Peyer's patch (tissue), 4 donors: ENCODE results near the gene ZNF776.

Experiments
- CTCF ChIP-seq, 6 experiments: fragments of 450-650 bp in 4 of 6; fragments of 200-600 bp in 2 of 6; sonication (generic) in 1 of 6; IDR thresholded peaks; one replicate each; pipeline ENCODE4 v1.5.1; 2017 to 2019; ENCODE audit warnings: antibody characterized with exemption in 6 of 6, mild to moderate bottlenecking in 3 of 6, moderate library complexity in 1 of 6
- POLR2A ChIP-seq, 2 donors: fragments of 450-650 bp; IDR thresholded peaks; one replicate each; pipeline ENCODE4 v1.5.1; 2017; ENCODE audit warnings: antibody characterized with exemption in 2 of 2, mild to moderate bottlenecking in 2 of 2, moderate library complexity in 2 of 2

- TF ChIP-seq CTCF (IDR thresholded peaks at IDR 0.05): no peak
- no peak for TF ChIP-seq POLR2A (IDR thresholded peaks at IDR 0.05)
These were observed 39.7 kb downstream of the ZNF776 start for GRCh38 chr19:57786286-57786685.
